Endothelial cell of umbilical vein (primary cell): ENCODE measurements around the gene OR8B4.

Source experiments
- JUN ChIP-seq: IDR thresholded peaks from 2 replicates; pipeline ENCODE4 v1.6.1; 2011; ENCODE audit warnings: borderline replicate concordance, low read depth; ENCODE audit not compliant: insufficient read length, insufficient read depth
- POLR2A ChIP-seq: IDR thresholded peaks from 2 replicates; pipeline ENCODE4 v1.6.1; 2012; ENCODE audit warnings: low read depth, mild to moderate bottlenecking, control low read depth, low read length

DNA sequence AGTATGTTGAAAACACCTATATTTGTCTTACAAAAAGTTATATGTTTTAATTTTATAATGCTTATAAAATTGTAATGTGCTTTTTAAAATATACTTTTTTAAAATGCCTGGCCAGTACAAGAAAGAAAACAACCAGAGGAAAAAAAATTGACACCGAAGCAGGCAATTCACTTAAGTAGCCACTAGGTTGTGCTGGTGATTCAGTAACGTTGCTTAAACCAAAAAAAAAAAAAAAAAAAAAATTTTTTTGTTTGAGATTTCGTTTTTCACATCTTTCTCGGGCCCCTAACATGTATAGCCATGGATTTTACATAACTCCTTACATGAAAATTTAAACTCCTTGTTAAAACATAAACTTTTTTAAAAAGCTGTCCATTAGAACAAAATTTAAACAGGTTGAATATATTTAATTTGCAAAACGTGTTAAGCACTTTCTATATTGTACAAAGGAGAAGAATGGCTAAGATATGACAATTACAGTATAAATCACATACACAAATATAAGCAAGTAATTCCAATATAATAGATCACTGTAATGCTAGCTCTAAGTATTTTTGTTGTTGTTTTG lies 9.2 kb downstream of the OR8B4 start:
- no peak for TF ChIP-seq JUN
- TF ChIP-seq POLR2A: no peak
